Caco-2 (cell line): ENCODE data around the gene KRT71. TPM values are rescaled to one million over a fixed set of nuclear protein-coding genes. Genes with fewer than 3 reads are reported as not detected.

Source experiments
- BruUV-seq: library from RNA; stranded (reverse); fragments of 400-500 nt; replicated peaks from 2 replicates; lab custom pipeline; 2021; lab: Mats Ljungman, UMichigan
- CTCF ChIA-PET: fragments of 300-600 bp; sonication (Branson Sonifier 250); formaldehyde crosslinking; loops from one replicate; lab custom pipeline; 2022; ENCODE audit warnings: antibody characterized with exemption; lab: Charles Lee
- POLR2A ChIA-PET: fragments of 300-600 bp; sonication (Branson Sonifier 250); formaldehyde crosslinking; loops from one replicate; lab custom pipeline; 2022; ENCODE audit warnings: antibody characterized with exemption; lab: Charles Lee
- DNase-seq, 2 experiments: peaks; one replicate each; pipeline versions ENCODE4 v3.0.0 to v3.0.0-alpha.2; 2020 to 2022
- H3K27me3 ChIP-seq: replicated peaks from 2 replicates; pipeline ENCODE4 v1.6.0; 2011; ENCODE audit warnings: low read length; ENCODE audit not compliant: control insufficient read depth, insufficient read depth
- H3K36me3 ChIP-seq: 2 replicates; pipeline ENCODE4 v1.5.1; 2011; ENCODE audit warnings: low read length; ENCODE audit not compliant: control insufficient read depth, insufficient read depth
- H3K4me1 ChIP-seq: fragments of 250-450 bp; sonication (Bioruptor Pico); 2 replicates; pipeline ENCODE4 v1.5.1; 2020; ENCODE audit warnings: mild to moderate bottlenecking
- H3K4me3 ChIP-seq: 2 replicates; pipeline ENCODE4 v1.5.1; 2011; ENCODE audit warnings: low read depth, mild to moderate bottlenecking, control low read depth, low read length
- H3K9me3 ChIP-seq: fragments of 250-450 bp; sonication (Bioruptor Pico); 2 replicates; pipeline ENCODE4 v1.5.1; 2020; ENCODE audit warnings: mild to moderate bottlenecking, moderate library complexity
- H3K27ac Mint-ChIP-seq: one replicate; pipeline ENCODE4 v1.8.0; 2022; ENCODE audit warnings: mixed read lengths; ENCODE audit not compliant: unreplicated experiment
- H3K27me3 Mint-ChIP-seq: one replicate; pipeline ENCODE4 v1.8.0; 2022; ENCODE audit warnings: mixed read lengths; ENCODE audit not compliant: insufficient read depth, unreplicated experiment
- H3K36me3 Mint-ChIP-seq: one replicate; pipeline ENCODE4 v1.8.0; 2022; ENCODE audit warnings: mild to moderate bottlenecking, mixed read lengths; ENCODE audit not compliant: insufficient read depth, unreplicated experiment
- H3K4me1 Mint-ChIP-seq: one replicate; pipeline ENCODE4 v1.8.0; 2022; ENCODE audit warnings: low read depth, mixed read lengths; ENCODE audit not compliant: unreplicated experiment
- H3K4me3 Mint-ChIP-seq: one replicate; pipeline ENCODE4 v1.8.0; 2022; ENCODE audit warnings: mild to moderate bottlenecking, moderate library complexity, mixed read lengths; ENCODE audit not compliant: unreplicated experiment
- H3K9me3 Mint-ChIP-seq: one replicate; pipeline ENCODE4 v1.8.0; 2022; ENCODE audit warnings: mixed read lengths; ENCODE audit not compliant: unreplicated experiment
- intact Hi-C: fragments of 100-400 bp; cut with micrococcal nuclease; formaldehyde crosslinking; loops from one replicate; pipeline ENCODE4 v1.10.0; 2022; ENCODE audit not compliant: unreplicated experiment
- total RNA-seq: library from RNA; stranded (reverse); gene quantifications from 2 replicates; pipeline ENCODE4 v1.2.3, GENCODE V29; 2022
- TF ChIP-seq, protein P1 (sequence below), 2 experiments: fragments of 200-600 bp in 1 of 2; IDR thresholded peaks; 1 replicate in 1 of 2; 2 replicates in 1 of 2; pipeline versions ENCODE4 v1.5.1 to v1.8.0; 2011 to 2022; ENCODE audit warnings: antibody characterized with exemption in 1 of 2, control low read depth in 1 of 2, inconsistent platforms in 1 of 2, low read depth in 1 of 2, low read length in 1 of 2, mild to moderate bottlenecking in 1 of 2, moderate library complexity in 1 of 2; ENCODE audit not compliant: insufficient read depth in 1 of 2, severe bottlenecking in 1 of 2, unreplicated experiment in 1 of 2

Gene KRT71
- total RNA-seq, 1 experiment from 2014 or later, result 1.2 TPM

DNA sequence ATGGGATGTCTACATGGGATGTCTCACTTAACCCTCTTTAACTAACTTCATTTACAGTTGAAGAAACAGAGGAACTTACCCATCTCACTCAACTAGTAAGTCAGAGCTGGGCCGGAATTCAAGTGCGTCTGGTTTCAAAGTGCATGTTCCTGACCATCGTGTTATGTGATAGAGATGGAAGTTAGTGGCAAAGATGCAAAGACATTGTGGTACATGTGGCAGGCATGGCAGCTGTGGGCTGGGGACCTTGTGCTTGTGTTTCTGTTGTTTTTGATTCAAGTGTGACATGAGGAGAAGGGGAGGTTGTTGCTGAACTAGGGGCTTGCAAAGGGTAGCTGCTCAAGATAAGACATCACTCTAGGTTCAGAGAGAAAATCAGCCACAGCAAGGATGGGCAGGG is 23.0 kb upstream of the KRT71 start:
- Mint-ChIP-seq H3K27ac (no peak overlapping the region), H3K9me3 (no peaks in the 10 kb centered on the region), H3K36me3 (no peaks in the 10 kb centered on the region), H3K4me3 (no peak overlapping the region), H3K4me1 (no peaks in the 10 kb centered on the region), H3K27me3 (peaks cover 3% of the 10 kb centered on the region)
- TF ChIP-seq, protein P1, sequence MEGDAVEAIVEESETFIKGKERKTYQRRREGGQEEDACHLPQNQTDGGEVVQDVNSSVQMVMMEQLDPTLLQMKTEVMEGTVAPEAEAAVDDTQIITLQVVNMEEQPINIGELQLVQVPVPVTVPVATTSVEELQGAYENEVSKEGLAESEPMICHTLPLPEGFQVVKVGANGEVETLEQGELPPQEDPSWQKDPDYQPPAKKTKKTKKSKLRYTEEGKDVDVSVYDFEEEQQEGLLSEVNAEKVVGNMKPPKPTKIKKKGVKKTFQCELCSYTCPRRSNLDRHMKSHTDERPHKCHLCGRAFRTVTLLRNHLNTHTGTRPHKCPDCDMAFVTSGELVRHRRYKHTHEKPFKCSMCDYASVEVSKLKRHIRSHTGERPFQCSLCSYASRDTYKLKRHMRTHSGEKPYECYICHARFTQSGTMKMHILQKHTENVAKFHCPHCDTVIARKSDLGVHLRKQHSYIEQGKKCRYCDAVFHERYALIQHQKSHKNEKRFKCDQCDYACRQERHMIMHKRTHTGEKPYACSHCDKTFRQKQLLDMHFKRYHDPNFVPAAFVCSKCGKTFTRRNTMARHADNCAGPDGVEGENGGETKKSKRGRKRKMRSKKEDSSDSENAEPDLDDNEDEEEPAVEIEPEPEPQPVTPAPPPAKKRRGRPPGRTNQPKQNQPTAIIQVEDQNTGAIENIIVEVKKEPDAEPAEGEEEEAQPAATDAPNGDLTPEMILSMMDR (IDR thresholded peaks at IDR 0.05; ENCODE audit: insufficient read depth in 1 of 2, low read depth in 1 of 2, low read length in 1 of 2, severe bottlenecking in 1 of 2, unreplicated experiment in 1 of 2), result no peak
- no peak overlapping the region for H3K4me3 ChIP-seq
- ChIA-PET POLR2A (no interaction called here), CTCF (no interaction called here)
- no peaks in the 10 kb centered on the region for H3K9me3 ChIP-seq
- intact Hi-C loops, result no loop called here
- H3K36me3 ChIP-seq, result no peaks in the 10 kb centered on the region
- no peaks in the 10 kb centered on the region for H3K27me3 ChIP-seq
- no peak for DNase-seq
- BruUV-seq, result no TSS peak
- no peaks in the 10 kb centered on the region for H3K4me1 ChIP-seq

DNA sequence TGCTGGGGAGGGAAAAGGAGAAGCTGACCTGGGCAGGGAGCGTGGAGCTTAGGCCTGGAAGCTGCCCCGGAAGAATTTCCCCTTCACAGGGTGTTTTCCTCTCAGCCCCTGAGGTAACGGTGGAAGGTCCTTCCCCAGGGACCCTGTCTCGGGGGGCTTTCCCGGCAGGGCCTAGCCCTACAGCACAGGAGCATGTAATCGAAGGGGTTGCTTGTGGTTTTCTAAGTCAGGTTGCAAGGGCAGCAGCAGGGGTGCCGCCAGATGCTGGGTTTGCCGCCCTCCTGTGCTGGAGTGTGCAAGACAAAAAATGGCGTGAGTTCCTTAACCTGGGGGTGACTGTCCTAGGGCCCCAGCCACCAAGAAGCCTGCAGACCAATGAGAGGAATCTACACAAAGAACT is 22.3 kb upstream of the KRT71 start:
- no peaks in the 10 kb centered on the region for H3K9me3 Mint-ChIP-seq
- H3K4me1 ChIP-seq, result no peaks in the 10 kb centered on the region
- H3K4me1 Mint-ChIP-seq, result no peaks in the 10 kb centered on the region
- POLR2A ChIA-PET, result no interaction called here
- no peak overlapping the region for H3K27ac Mint-ChIP-seq
- no peak overlapping the region for H3K4me3 Mint-ChIP-seq
- H3K27me3 ChIP-seq, result no peaks in the 10 kb centered on the region
- H3K9me3 ChIP-seq, result no peaks in the 10 kb centered on the region
- peaks cover 3% of the 10 kb centered on the region for H3K27me3 Mint-ChIP-seq
- TF ChIP-seq, protein P1 (IDR thresholded peaks at IDR 0.05; ENCODE audit: insufficient read depth in 1 of 2, low read depth in 1 of 2, low read length in 1 of 2, severe bottlenecking in 1 of 2, unreplicated experiment in 1 of 2), result no peak
- intact Hi-C loops, result no loop called here
- H3K4me3 ChIP-seq, result no peak overlapping the region
- no peaks in the 10 kb centered on the region for H3K36me3 Mint-ChIP-seq
- CTCF ChIA-PET, result no interaction called here
- no peaks in the 10 kb centered on the region for H3K36me3 ChIP-seq
- no TSS peak for BruUV-seq
- no peak for DNase-seq

DNA sequence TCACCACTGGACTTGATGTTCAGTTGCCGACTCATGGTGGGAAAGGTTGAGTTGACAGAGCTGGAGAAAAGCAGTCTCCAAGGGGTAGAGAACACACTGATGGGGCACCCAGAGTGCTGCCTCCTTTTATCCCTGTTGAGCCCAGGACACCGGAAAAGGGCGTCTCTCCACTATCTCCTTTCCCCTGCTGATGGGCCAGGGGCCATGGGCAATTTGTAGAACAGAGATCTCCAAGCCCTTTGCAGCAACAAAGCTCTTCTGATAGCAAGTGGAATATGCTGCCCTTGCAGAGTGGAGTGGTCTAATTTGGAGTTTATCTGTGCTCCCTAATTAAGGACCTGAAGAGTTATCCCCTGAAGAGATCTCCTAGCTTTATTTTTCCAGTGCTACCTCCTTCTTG is 20.8 kb upstream of the KRT71 start, which contains the start of gene KRT74:
TSS of gene KRT74 (minus strand) at position 101 of the 400 bp plus-strand sequence. CDS start at position 35, 66 bp downstream.
- Mint-ChIP-seq H3K9me3 (no peaks in the 10 kb centered on the region), H3K4me3 (no peak within 1 kb of the TSS), H3K27me3 (peaks cover 3% of the 10 kb centered on the region), H3K4me1 (no peaks in the 10 kb centered on the region), H3K27ac (no peak within 1 kb of the TSS), H3K36me3 (no peaks in the 10 kb centered on the region)
- TF ChIP-seq, protein P1 (IDR thresholded peaks at IDR 0.05; ENCODE audit: insufficient read depth in 1 of 2, low read depth in 1 of 2, low read length in 1 of 2, severe bottlenecking in 1 of 2, unreplicated experiment in 1 of 2), result no peak
- ChIA-PET CTCF (no interaction called here), POLR2A (no interaction called here)
- no TSS peak for BruUV-seq
- Histone ChIP-seq H3K36me3 (no peaks in the 10 kb centered on the region), H3K9me3 (no peaks in the 10 kb centered on the region), H3K4me3 (no peak within 1 kb of the TSS), H3K27me3 (no peaks in the 10 kb centered on the region), H3K4me1 (no peaks in the 10 kb centered on the region)
- intact Hi-C loops, result no loop called here
- no peak for DNase-seq
